ENCODE measurements around the gene KRT17. TPM values are rescaled to one million over a fixed set of nuclear protein-coding genes. Genes with fewer than 3 reads are reported as not detected.
"Not testable (repeated sequence)": the region's sequence is repeated elsewhere in the genome, so short reads cannot be mapped to it uniquely, and the experiment has no call there.

Gene KRT17
- total RNA-seq, 1 donor from 2014 or later: 512 TPM

DNA sequence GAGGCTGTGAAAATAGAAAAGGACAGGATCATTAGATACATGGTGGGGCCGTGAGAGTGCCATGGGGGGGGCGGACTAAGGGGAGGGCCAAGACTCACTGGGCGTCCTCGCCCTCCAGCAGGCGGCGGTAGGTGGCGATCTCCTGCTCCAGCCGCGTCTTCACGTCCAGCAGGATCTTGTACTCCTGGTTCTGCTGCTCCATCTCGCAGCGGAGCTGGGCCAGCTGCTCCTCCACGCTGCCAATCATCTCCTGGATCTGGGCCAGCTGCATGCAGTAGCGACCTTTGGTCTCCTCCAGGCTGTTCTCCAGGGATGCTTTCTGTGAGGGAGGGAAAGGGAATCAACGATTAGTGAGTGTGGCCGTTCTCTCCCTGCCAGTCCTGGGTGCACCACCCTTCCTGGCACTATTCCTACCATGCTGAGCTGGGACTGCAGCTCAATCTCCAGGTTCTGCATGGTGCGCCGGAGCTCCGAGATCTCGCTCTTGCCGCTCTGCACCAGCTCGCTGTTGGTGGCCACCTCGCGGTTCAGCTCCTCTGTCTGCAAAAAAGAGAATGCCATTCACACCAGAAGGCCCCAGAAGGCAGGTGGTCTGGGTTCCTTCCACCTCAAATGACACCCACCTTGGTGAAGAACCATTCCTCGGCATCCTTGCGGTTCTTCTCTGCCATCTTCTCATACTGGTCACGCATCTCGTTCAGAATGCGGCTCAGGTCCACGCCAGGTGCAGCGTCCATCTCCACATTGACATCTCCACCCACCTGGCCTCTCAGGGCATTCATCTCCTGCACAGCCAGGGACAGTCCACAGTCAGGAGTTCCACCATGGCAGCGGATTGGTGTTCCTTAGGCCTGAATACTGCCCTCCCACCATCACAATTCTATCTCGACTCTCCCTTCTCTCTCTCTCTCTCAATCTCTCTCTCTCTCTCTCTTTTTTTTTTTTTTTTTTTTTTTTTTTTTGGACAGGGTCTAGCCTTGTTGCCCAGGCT lies 40.9 kb downstream of the KRT17 start:
- no peaks in the 10 kb centered on the region for H3K4me1 Mint-ChIP-seq (ENCODE audit: unreplicated experiment)
- H3K36me3 Mint-ChIP-seq: no peaks in the 10 kb centered on the region
- peaks cover 5% of the 10 kb centered on the region for H3K9me3 Mint-ChIP-seq
- TF ChIP-seq, protein P1, sequence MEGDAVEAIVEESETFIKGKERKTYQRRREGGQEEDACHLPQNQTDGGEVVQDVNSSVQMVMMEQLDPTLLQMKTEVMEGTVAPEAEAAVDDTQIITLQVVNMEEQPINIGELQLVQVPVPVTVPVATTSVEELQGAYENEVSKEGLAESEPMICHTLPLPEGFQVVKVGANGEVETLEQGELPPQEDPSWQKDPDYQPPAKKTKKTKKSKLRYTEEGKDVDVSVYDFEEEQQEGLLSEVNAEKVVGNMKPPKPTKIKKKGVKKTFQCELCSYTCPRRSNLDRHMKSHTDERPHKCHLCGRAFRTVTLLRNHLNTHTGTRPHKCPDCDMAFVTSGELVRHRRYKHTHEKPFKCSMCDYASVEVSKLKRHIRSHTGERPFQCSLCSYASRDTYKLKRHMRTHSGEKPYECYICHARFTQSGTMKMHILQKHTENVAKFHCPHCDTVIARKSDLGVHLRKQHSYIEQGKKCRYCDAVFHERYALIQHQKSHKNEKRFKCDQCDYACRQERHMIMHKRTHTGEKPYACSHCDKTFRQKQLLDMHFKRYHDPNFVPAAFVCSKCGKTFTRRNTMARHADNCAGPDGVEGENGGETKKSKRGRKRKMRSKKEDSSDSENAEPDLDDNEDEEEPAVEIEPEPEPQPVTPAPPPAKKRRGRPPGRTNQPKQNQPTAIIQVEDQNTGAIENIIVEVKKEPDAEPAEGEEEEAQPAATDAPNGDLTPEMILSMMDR (conservative IDR thresholded peaks at IDR 0.05): no peak
- no peak for DNase-seq (ENCODE audit: extremely low spot score, unreplicated experiment)
- no peaks in the 10 kb centered on the region for H3K27me3 Mint-ChIP-seq
- H3K27ac Mint-ChIP-seq: no peak overlapping the region
- no peak overlapping the region for H3K4me3 Mint-ChIP-seq

DNA sequence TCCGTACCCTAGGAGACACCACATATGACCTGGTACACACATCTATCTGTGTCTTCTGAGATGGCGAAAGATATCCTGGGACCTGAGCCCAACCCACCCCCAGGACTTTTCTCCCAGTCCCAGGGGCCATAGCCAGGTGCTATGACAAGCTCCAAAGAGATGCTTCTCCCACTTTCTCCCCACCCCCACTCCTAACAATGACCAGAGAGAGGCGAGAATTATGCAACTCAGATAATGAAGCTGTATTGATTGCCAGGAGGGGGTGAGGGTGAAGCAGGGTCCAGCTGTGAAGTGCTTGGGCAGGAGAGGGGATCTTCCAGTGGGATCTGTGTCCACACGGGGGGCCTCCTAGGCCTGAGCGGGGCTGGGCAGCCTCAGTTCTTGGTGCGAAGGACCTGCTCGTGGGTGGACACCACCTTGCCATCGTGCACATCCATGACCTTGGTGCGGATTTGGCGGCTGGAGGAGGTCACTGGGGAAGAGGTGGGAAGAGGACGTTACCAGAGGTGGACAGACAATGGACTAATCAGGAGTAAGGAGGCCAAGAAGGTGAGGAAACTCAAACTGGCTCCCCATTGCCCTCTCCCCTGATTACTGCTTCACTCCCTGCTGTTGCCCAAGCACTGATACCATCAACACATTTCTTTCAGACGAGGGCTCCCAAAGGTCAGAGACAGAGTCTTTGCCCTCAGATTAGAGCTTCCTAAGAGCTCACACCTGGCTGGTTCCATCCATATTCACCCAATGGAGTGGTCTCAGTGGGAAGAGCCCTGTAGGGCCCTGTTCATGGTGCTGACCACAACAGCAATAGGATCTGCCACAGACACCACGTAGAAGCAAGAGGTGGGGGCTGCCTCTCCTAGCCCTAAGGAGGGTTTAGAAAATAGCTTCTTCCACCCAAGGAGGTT lies 42.1 kb downstream of the KRT17 start:
- not testable (repeated sequence) for H3K27me3 Mint-ChIP-seq; H3K27ac Mint-ChIP-seq; H3K4me1 Mint-ChIP-seq (ENCODE audit: unreplicated experiment); H3K9me3 Mint-ChIP-seq; H3K36me3 Mint-ChIP-seq; DNase-seq (ENCODE audit: extremely low spot score, unreplicated experiment); H3K4me3 Mint-ChIP-seq

DNA sequence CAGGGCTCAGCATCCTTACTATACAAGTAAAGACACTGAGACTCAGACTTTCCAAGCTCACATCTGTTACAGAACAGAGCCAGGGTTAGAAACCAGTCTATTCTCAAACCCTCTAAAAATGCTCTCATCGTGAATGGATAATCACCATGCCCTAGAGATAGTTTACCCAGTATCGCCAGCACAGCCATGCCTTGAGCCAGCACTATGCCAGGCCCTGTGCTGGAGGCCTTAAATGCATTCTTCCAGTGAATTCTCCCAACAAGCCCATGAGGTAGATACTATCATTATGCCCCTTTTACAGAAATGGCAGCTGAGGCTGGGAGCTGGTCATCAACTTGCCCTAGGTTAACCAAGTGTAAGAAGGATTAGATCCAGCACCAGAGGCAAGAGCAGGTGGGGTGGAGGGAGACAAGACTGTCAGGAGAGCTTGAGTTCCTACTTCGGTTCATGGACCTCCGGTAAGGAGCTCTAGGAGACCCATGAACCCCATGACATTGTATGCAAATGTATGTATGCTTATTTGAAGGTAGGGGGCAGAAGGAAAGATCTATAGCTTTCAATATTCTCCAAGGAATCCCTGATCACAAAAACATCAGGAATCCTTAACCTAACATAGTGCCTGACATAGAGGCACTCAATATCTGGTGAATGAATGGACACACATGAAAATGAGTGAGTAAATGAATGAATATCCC lies 42.9 kb downstream of the KRT17 start:
- TF ChIP-seq, protein P1 (conservative IDR thresholded peaks at IDR 0.05): no peak
- Mint-ChIP-seq H3K36me3 (no peaks in the 10 kb centered on the region), H3K27me3 (no peaks in the 10 kb centered on the region), H3K4me3 (peak overlapping the region; percentile 44), H3K9me3 (peaks cover 5% of the 10 kb centered on the region), H3K4me1 (ENCODE audit: unreplicated experiment) (no peaks in the 10 kb centered on the region), H3K27ac (peak overlapping the region; percentile 94)
- no peak for DNase-seq (ENCODE audit: extremely low spot score, unreplicated experiment)

DNA sequence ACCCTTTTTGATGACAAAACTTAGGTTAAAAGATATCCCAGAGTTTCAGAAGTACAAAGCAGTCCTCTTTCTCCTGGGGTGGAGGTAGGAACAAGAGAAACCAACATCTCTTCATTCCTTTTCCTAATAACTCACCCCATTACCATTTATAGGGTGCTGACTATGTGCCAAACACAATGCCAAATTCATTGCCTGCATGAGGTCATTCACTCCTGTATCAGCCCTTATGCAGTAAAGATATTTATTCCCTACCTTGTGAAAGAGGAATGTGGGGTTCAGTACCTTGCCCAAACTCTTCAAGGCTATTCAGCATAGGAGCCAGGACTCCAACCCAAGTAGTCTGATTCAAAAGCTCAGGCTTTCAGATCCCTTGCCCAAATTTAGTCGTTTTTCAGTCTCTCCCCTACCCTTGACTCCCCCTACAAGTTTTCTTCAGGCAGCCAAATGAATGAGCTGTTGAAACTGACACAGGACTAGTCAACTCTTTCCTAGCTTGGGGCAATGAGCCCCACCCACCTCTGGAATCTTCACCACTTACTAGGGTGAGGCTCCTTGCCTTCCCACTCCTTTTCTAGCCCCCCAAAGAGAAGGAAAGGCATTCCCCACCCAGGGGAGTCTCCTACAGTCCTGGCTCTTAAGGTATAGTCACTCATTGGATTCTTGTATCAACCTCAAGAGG lies 43.5 kb downstream of the KRT17 start:
- Mint-ChIP-seq H3K4me3 (peak overlapping the region; percentile 44), H3K27ac (peak overlapping the region; percentile 94), H3K4me1 (ENCODE audit: unreplicated experiment) (no peaks in the 10 kb centered on the region), H3K36me3 (no peaks in the 10 kb centered on the region), H3K27me3 (no peaks in the 10 kb centered on the region), H3K9me3 (peaks cover 5% of the 10 kb centered on the region)
- TF ChIP-seq, protein P1 (conservative IDR thresholded peaks at IDR 0.05): no peak
- DNase-seq (ENCODE audit: extremely low spot score, unreplicated experiment): no peak

DNA sequence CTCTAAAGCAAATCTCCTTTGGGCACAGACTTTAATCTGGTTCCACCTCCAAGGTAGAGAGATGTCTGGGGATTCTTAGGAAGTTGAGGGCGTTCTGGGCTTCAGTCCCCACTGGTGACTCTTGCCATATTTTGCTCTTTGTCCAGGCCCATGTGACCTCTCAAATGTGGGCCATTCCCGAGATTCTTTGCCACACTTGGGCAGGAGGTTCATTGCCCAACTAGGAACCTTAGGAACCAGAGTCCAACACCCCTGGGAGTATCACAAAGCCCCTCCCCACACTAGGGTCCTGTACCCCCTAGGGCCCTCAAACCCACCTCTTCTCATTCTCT lies 44.2 kb downstream of the KRT17 start:
- TF ChIP-seq, protein P1 (conservative IDR thresholded peaks at IDR 0.05): no peak
- peak overlapping the region; percentile 94 for H3K27ac Mint-ChIP-seq
- DNase-seq (ENCODE audit: extremely low spot score, unreplicated experiment): no peak
- H3K4me3 Mint-ChIP-seq: peak overlapping the region; percentile 54
- H3K27me3 Mint-ChIP-seq: no peaks in the 10 kb centered on the region
- no peaks in the 10 kb centered on the region for H3K36me3 Mint-ChIP-seq
- no peaks in the 10 kb centered on the region for H3K4me1 Mint-ChIP-seq (ENCODE audit: unreplicated experiment)
- peaks cover 5% of the 10 kb centered on the region for H3K9me3 Mint-ChIP-seq
